Measurements from ENCODE around the gene COX14.
"Not testable (repeated sequence)": the region's sequence is repeated elsewhere in the genome, so short reads cannot be mapped to it uniquely, and the experiment has no call there.

COX14 gene

DNA sequence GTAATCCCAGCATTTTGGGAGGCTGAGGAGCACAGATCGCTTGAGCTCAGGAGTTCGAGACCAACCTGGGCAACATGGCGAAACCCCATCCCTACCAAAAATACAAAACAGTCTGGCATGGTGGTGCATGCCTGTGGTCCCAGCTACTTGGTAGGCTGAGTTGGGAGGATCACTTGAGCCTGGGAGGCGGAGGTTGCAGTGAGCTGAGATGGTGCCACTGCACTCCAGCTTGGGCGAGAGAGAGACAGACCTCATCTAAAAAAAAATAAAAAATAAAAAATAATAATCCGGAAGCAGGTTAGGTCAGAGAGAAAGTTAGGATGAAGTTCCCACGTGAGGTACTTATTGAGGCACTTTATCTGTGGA is 27.6 kb upstream of the COX14 start:
- not testable (repeated sequence) for FAIRE-seq; DNase-seq (ENCODE audit: extremely low spot score, insufficient read length, low read depth)

DNA sequence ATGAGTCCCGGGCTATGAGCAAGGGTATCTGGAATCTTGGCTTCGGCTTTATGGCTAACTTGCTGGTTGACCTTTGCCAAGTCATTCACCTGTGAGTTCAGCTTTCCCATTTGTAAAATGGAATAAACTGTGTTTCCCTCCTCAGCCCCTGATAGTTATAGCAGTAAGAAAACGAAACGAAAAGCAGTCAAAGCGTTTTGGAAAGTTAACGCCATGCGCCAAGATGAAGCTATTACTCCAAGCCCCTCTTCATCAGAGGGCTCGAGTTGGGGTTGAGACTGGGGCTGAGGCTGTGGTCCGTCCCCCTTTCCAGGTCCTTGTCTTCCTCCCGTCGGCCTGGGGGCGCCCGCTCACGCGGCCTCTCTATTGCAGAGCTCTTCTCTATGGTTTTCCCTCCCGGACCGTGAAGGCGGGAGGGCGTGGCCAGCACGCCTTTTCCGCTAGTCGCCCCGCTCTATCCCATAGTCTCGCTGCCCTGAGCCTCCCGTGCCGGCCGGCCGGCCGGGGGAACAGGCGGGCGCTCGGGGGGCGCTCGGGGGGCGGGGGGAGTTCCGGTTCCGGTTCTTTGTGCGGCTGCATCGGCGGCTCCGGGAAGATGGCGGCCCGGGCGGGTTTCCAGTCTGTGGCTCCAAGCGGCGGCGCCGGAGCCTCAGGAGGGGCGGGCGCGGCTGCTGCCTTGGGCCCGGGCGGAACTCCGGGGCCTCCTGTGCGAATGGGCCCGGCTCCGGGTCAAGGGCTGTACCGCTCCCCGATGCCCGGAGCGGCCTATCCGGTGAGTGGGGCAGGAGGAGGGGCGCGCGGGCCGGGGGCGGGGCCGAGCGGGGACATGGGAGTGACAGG is 27.0 kb upstream of the COX14 start, which contains the start of gene SMARCD1:
SMARCD1 (plus strand) TSS at position 568 of the 840 bp plus-strand sequence; CDS start at position 596, 28 bp downstream.
- peak; percentile 84 for DNase-seq (ENCODE audit: extremely low spot score, insufficient read length, low read depth)
- FAIRE-seq: peak; percentile 89

- DNase-seq (ENCODE audit: extremely low spot score, insufficient read length, low read depth) (no peak), FAIRE-seq (peak; percentile 5)
These were observed 26.4 kb upstream of the COX14 start for GRCh38 chr12:50085615-50086072.

DNA sequence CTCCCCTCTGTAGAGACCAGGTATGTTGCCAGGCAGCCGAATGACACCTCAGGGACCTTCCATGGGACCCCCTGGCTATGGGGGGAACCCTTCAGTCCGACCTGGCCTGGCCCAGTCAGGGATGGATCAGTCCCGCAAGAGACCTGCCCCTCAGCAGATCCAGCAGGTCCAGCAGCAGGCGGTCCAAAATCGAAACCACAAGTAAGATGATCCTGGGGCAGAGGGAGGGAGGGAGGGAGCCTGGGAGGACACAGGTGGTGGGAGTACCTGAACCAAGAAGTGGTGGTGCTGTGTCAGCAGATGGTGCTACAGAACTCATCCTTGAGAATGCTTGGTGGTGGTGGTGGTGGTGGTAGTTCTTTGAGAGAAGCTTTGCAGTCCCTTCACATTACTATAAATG is 25.9 kb upstream of the COX14 start:
- no peak for DNase-seq (ENCODE audit: extremely low spot score, insufficient read length, low read depth)
- no peak for FAIRE-seq

DNA sequence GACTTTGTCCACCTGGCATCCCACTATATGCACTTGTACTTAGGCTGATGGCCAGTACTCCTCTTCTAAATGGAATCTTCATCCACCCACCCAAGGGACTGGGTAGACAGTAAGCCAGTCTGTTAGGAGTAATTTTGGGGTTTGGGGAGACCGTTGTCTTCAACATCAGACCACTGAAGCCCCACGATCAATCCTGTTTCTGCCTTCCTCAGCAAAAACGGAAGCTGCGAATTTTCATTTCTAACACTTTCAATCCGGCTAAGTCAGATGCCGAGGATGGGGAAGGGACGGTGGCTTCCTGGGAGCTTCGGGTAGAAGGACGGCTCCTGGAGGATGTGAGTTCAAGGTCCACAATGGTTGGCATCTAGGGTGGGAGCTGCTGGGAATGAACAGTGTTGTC is 24.9 kb upstream of the COX14 start:
- FAIRE-seq (no peak), DNase-seq (ENCODE audit: extremely low spot score, insufficient read length, low read depth) (no peak)

GRCh38 chr12:50087995-50088394 is 24.0 kb upstream of the COX14 start:
- DNase-seq (ENCODE audit: extremely low spot score, insufficient read length, low read depth) (no peak), FAIRE-seq (no peak)

- peak; percentile 39 for FAIRE-seq
- no peak for DNase-seq (ENCODE audit: extremely low spot score, insufficient read length, low read depth)
These were observed 23.3 kb upstream of the COX14 start for GRCh38 chr12:50088577-50089335.

GRCh38 chr12:50089730-50090129 is 22.3 kb upstream of the COX14 start:
- FAIRE-seq (no peak), DNase-seq (ENCODE audit: extremely low spot score, insufficient read length, low read depth) (no peak)

DNA sequence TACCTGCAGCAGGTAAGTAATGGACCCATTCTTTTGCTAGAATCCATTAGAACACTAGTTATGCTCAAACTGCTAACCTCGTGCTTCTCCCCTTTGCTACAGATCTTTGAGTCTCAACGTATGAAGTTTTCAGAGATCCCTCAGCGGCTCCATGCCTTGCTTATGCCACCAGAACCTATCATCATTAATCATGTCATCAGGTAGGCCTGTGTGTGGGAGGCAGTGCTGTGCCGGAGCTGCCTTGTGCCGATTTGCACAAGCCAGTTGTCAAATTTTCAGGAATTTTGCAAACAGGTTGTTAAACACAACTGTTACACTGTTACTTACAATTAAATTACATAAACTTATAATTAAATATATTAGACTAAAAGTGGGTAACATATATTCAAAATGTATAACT is 21.6 kb upstream of the COX14 start:
- FAIRE-seq (no peak), DNase-seq (ENCODE audit: extremely low spot score, insufficient read length, low read depth) (no peak)

DNA sequence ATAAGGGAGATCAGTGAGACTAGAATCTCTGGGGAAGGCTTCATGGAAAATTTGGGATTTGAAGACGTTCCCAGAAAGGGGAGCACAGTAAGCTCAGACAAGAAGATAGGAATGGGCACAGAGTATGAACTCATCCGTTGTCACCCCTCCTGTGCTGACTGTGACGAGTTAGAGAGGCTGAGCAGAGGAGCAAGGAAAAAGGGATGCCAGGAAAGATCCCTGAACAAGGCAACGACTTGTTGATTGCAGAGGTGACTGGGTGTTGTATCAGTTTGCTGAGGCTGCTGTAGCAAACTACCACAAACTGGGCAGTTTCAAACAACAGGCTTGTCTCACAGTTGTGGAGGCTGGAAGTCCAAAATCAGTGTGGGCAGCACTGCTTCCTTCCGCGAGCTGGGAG is 14.1 kb upstream of the COX14 start:
- DNase-seq (ENCODE audit: extremely low spot score, insufficient read length, low read depth): no peak
- no peak for FAIRE-seq

GRCh38 chr12:50099302-50100008 is 12.6 kb upstream of the COX14 start:
- FAIRE-seq: no peak
- no peak for DNase-seq (ENCODE audit: extremely low spot score, insufficient read length, low read depth)

DNA sequence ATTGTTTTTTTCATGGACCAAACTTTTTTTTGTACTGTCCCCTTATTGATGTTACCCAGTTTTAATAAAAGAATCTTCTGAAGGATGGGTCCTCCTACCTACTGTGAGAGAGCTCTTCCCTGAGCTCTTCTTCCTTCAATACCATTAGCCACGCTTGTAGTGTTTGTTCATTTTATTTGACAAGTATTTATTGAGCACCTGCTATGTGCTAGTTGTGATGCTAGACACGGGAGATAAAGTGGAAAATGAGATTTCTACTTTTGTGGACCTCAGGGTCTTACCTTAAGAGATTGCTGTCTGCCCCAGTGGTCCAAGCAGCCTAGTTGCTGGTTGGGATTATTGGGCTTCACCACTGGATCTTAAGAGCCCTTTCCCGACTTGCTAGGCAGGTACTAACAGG is 11.5 kb upstream of the COX14 start:
- FAIRE-seq: no peak
- DNase-seq (ENCODE audit: extremely low spot score, insufficient read length, low read depth): no peak

DNA sequence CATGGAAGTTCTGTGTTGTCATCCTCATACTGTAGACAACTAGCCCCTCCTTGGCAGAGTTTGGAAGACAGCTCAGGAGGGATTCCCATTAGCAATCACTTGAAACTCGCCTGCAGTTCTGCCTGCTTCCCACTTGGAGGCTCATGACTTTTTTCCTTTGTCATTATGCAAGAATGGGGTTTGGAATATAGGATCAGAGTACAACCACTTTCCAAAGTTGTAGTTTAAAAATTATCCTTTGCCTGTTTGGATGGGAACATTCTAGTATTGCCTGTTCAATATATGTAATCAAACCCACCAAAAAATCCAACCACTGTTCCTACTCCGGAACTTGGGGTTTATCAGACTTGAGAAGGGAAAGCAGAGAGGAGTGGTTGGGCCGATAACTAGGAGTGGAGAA is 10.4 kb upstream of the COX14 start:
- no peak for FAIRE-seq
- DNase-seq (ENCODE audit: extremely low spot score, insufficient read length, low read depth): no peak

DNA sequence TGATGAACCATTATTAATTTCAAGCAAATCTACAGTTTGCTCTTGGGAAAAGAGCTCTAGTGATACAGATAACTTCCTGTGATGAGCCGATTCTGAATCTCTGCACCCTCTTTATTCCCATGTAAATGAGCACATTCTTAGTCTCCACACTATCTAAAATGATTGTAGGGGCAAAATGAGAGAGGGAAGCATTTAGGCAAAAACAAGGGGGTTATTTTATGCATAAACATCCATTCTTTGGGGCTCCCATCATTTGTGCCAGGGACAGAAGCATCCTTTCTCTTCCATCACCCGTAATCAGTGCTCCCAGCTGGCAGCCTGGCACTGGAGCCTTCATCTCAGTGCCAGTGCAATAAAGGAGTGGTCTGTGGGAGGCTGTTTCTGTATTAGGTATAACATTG is 9.9 kb upstream of the COX14 start:
- DNase-seq (ENCODE audit: extremely low spot score, insufficient read length, low read depth) (no peak), FAIRE-seq (no peak)

- DNase-seq (ENCODE audit: extremely low spot score, insufficient read length, low read depth) (no peak), FAIRE-seq (no peak)
These were observed 9.3 kb upstream of the COX14 start for GRCh38 chr12:50102646-50103309.

- FAIRE-seq (no peak), DNase-seq (ENCODE audit: extremely low spot score, insufficient read length, low read depth) (no peak)
These were observed 8.7 kb upstream of the COX14 start for GRCh38 chr12:50103351-50103750.

DNA sequence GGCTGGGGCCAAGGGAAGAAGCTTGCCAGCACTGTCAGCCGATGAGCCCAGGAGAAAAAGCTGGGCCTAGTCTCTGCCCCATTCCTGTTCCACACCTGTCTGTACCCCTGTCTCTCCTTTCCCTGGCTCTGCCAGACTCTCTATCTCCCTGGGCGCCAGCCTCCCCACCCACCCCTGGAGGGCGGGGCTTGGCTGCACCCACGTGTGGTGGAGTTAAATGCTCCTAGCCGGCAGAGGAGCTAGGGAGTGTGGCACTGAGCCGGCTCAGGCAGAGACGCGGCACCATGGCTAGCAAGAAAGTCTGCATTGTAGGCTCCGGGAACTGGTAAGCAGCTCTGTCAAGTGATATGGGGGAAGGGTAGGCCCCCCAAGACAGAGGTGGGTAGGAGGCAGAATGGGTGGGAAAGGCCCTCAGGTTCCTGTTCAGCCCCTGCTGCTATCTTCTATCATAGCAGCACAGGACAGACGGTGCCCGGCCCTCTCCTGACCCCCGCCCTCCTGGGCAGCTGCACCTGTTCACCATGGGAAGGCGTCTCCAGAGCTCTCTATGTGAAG is 8.2 kb upstream of the COX14 start, which contains the start of gene GPD1:
GPD1 (plus strand) TSS at position 242 of the 555 bp plus-strand sequence; CDS start at position 285, 43 bp downstream.
- no peak for DNase-seq (ENCODE audit: extremely low spot score, insufficient read length, low read depth)
- no peak for FAIRE-seq

- DNase-seq (ENCODE audit: extremely low spot score, insufficient read length, low read depth) (no peak), FAIRE-seq (no peak)
These were observed 7.3 kb upstream of the COX14 start for GRCh38 chr12:50104417-50105366.
